Trophoblast cell (in vitro differentiated cells and primary cell): ENCODE measurements around the gene CDC14C.

Experiments used
- DNase-seq, 2 donors: peaks; one replicate each; pipeline ENCODE4 v3.0.0-alpha.2; 2016
- H2AFZ ChIP-seq: 2 replicates; pipeline ENCODE4 v1.6.1; 2013; ENCODE audit warnings: low read length, moderate library complexity, mild to moderate bottlenecking; ENCODE audit not compliant: insufficient read depth, poor library complexity
- H2AK5ac ChIP-seq: 2 replicates; pipeline ENCODE4 v1.6.1; 2013; ENCODE audit warnings: mild to moderate bottlenecking, low read length
- H2BK120ac ChIP-seq: 2 replicates; pipeline ENCODE4 v1.6.1; 2013; ENCODE audit warnings: low read length, mild to moderate bottlenecking, moderate library complexity; ENCODE audit not compliant: insufficient read depth, poor library complexity
- H2BK12ac ChIP-seq: 2 replicates; pipeline ENCODE4 v1.6.1; 2013; ENCODE audit warnings: mild to moderate bottlenecking, low read length, moderate library complexity
- H2BK5ac ChIP-seq: 2 replicates; pipeline ENCODE4 v1.6.1; 2013; ENCODE audit warnings: low read length, low read depth, moderate library complexity, mild to moderate bottlenecking; ENCODE audit not compliant: poor library complexity
- H3K14ac ChIP-seq: 2 replicates; pipeline ENCODE4 v1.6.1; 2013; ENCODE audit warnings: mild to moderate bottlenecking, low read length
- H3K18ac ChIP-seq: 2 replicates; pipeline ENCODE4 v1.6.1; 2013; ENCODE audit warnings: mild to moderate bottlenecking, low read length
- H3K23ac ChIP-seq: 2 replicates; pipeline ENCODE4 v1.6.1; 2013; ENCODE audit warnings: low read length
- H3K27ac ChIP-seq: 2 replicates; pipeline ENCODE4 v1.5.1; 2013; ENCODE audit warnings: low read depth, mild to moderate bottlenecking, inconsistent platforms, low read length, moderate library complexity
- H3K27me3 ChIP-seq: 2 replicates; pipeline ENCODE4 v1.6.1; 2013; ENCODE audit warnings: inconsistent platforms, mild to moderate bottlenecking, low read length, moderate library complexity; ENCODE audit not compliant: insufficient read depth
- H3K36me3 ChIP-seq, 2 experiments: 1 replicate in 1 of 2; 2 replicates in 1 of 2; pipeline ENCODE4 v1.6.1; 2013; ENCODE audit warnings: low read length in 2 of 2, mild to moderate bottlenecking in 2 of 2, moderate library complexity in 1 of 2; ENCODE audit not compliant: insufficient read depth in 2 of 2, control insufficient read depth in 1 of 2
- H3K4ac ChIP-seq: 2 replicates; pipeline ENCODE4 v1.6.1; 2013; ENCODE audit warnings: low read depth, mild to moderate bottlenecking, low read length, moderate library complexity
- H3K4me1 ChIP-seq, 2 experiments: 1 replicate in 1 of 2; 2 replicates in 1 of 2; pipeline ENCODE4 v1.6.1; 2013; ENCODE audit warnings: low read length in 2 of 2, mild to moderate bottlenecking in 2 of 2, moderate library complexity in 1 of 2; ENCODE audit not compliant: insufficient read depth in 2 of 2, control insufficient read depth in 1 of 2
- H3K4me2 ChIP-seq: 2 replicates; pipeline ENCODE4 v1.6.1; 2013; ENCODE audit warnings: inconsistent platforms, mild to moderate bottlenecking, low read length, moderate library complexity
- H3K4me3 ChIP-seq: 2 replicates; pipeline ENCODE4 v1.5.1; 2013; ENCODE audit warnings: mild to moderate bottlenecking, low read depth, low read length, inconsistent platforms
- H3K79me1 ChIP-seq: one replicate; pipeline ENCODE4 v1.6.1; 2013; ENCODE audit warnings: low read length
- H3K79me2 ChIP-seq: 2 replicates; pipeline ENCODE4 v1.6.1; 2013; ENCODE audit warnings: low read length, mild to moderate bottlenecking; ENCODE audit not compliant: control insufficient read depth, insufficient read depth, poor library complexity
- H3K9ac ChIP-seq: 2 replicates; pipeline ENCODE4 v1.6.1; 2013; ENCODE audit warnings: mild to moderate bottlenecking, low read length
- H3K9me3 ChIP-seq: 2 replicates; pipeline ENCODE4 v1.6.1; 2013; ENCODE audit warnings: low read depth, mild to moderate bottlenecking, control low read depth, inconsistent platforms, low read length; ENCODE audit not compliant: insufficient read depth
- H4K12ac ChIP-seq: 2 replicates; pipeline ENCODE4 v1.6.1; 2013; ENCODE audit warnings: low read depth, mild to moderate bottlenecking, low read length, moderate library complexity
- H4K8ac ChIP-seq: 2 replicates; pipeline ENCODE4 v1.6.1; 2013; ENCODE audit warnings: low read depth, mild to moderate bottlenecking, low read length, moderate library complexity
- H4K91ac ChIP-seq: one replicate; pipeline ENCODE4 v1.6.1; 2013; ENCODE audit warnings: low read depth, mild to moderate bottlenecking, low read length, moderate library complexity
- WGBS: extraction: QIAGEN DNeasy Blood & Tissue Kit; methylation state at CpG from one replicate; pipeline ENCODE4 v1.1.7; 2013; ENCODE audit warnings: missing lambda C conversion rate; ENCODE audit not compliant: insufficient read length, insufficient coverage; ENCODE audit errors: extremely low coverage; 5-methylcytosine and 5-hydroxymethylcytosine counted together

Gene CDC14C

GRCh38 chr7:48932126-48932910 lies 8.0 kb downstream of the CDC14C start:
- no peaks in the 10 kb centered on the region for H3K9me3 ChIP-seq
- no peak overlapping the region for H4K12ac ChIP-seq
- no peak for DNase-seq
- no peaks in the 10 kb centered on the region for H3K36me3 ChIP-seq
- H2BK12ac ChIP-seq, result no peak overlapping the region
- no peak overlapping the region for H2BK5ac ChIP-seq
- no peak overlapping the region for H2AK5ac ChIP-seq
- H3K27me3 ChIP-seq, result no peaks in the 10 kb centered on the region
- H3K4ac ChIP-seq, result no peak overlapping the region
- H3K27ac ChIP-seq, result no peak overlapping the region
- no peak overlapping the region for H3K18ac ChIP-seq
- no peaks in the 10 kb centered on the region for H3K79me2 ChIP-seq
- no peaks in the 10 kb centered on the region for H3K4me1 ChIP-seq
- H3K23ac ChIP-seq, result no peak overlapping the region
- no peak overlapping the region for H4K91ac ChIP-seq
- H3K14ac ChIP-seq, result no peak overlapping the region
- no peak overlapping the region for H2AFZ ChIP-seq
- H3K4me3 ChIP-seq, result no peak overlapping the region
- H4K8ac ChIP-seq, result no peak overlapping the region
- H2BK120ac ChIP-seq, result no peak overlapping the region
- no CpG with 5 or more reads among the region's 2 CpGs for WGBS
- H3K9ac ChIP-seq, result no peak overlapping the region
- no peaks in the 10 kb centered on the region for H3K79me1 ChIP-seq
- H3K4me2 ChIP-seq, result no peak overlapping the region

GRCh38 chr7:48933549-48934085 lies 9.3 kb downstream of the CDC14C start:
- Histone ChIP-seq H4K12ac (no peak overlapping the region), H3K9ac (no peak overlapping the region), H2BK12ac (no peak overlapping the region), H3K27me3 (no peaks in the 10 kb centered on the region), H3K23ac (no peak overlapping the region), H2AFZ (no peak overlapping the region), H3K36me3 (no peaks in the 10 kb centered on the region), H3K4me3 (no peak overlapping the region), H3K27ac (no peak overlapping the region), H4K8ac (no peak overlapping the region), H3K14ac (no peak overlapping the region), H3K9me3 (no peaks in the 10 kb centered on the region), H3K4me2 (no peak overlapping the region), H2BK120ac (no peak overlapping the region), H3K79me1 (no peaks in the 10 kb centered on the region), H3K4ac (no peak overlapping the region), H2BK5ac (no peak overlapping the region), H3K79me2 (no peaks in the 10 kb centered on the region), H3K4me1 (no peaks in the 10 kb centered on the region), H3K18ac (no peak overlapping the region), H4K91ac (no peak overlapping the region), H2AK5ac (no peak overlapping the region)
- no peak for DNase-seq
- WGBS, result no CpG with 5 or more reads among the region's 3 CpGs

- Histone ChIP-seq H4K12ac (no peak overlapping the region), H3K27ac (no peak overlapping the region), H3K14ac (no peak overlapping the region), H2BK5ac (no peak overlapping the region), H3K18ac (no peak overlapping the region), H4K8ac (no peak overlapping the region), H3K79me1 (no peaks in the 10 kb centered on the region), H3K4me3 (no peak overlapping the region), H3K9ac (no peak overlapping the region), H3K27me3 (no peaks in the 10 kb centered on the region), H3K9me3 (no peaks in the 10 kb centered on the region), H4K91ac (no peak overlapping the region), H2BK12ac (no peak overlapping the region), H3K4me2 (no peak overlapping the region), H2AK5ac (no peak overlapping the region), H2AFZ (no peak overlapping the region), H3K23ac (no peak overlapping the region), H3K4me1 (no peaks in the 10 kb centered on the region), H3K36me3 (no peaks in the 10 kb centered on the region), H3K79me2 (no peaks in the 10 kb centered on the region), H3K4ac (no peak overlapping the region), H2BK120ac (no peak overlapping the region)
- no CpG with 5 or more reads among the region's 4 CpGs for WGBS
- DNase-seq, result no peak
Measured at GRCh38 chr7:48938539-48939295, 14.4 kb downstream of the CDC14C start.

GRCh38 chr7:48943279-48943990 lies 19.1 kb downstream of the CDC14C start:
- Histone ChIP-seq H3K23ac (no peak overlapping the region), H3K4me1 (no peaks in the 10 kb centered on the region), H3K36me3 (no peaks in the 10 kb centered on the region), H3K4ac (no peak overlapping the region), H3K27me3 (no peaks in the 10 kb centered on the region), H2BK5ac (no peak overlapping the region), H3K79me2 (no peaks in the 10 kb centered on the region), H3K9me3 (no peaks in the 10 kb centered on the region), H4K91ac (no peak overlapping the region), H2BK12ac (no peak overlapping the region), H3K4me3 (no peak overlapping the region), H3K79me1 (no peaks in the 10 kb centered on the region), H2AK5ac (no peak overlapping the region), H3K14ac (no peak overlapping the region), H3K18ac (no peak overlapping the region), H2AFZ (no peak overlapping the region), H4K12ac (no peak overlapping the region), H4K8ac (no peak overlapping the region), H2BK120ac (no peak overlapping the region), H3K9ac (no peak overlapping the region), H3K4me2 (no peak overlapping the region), H3K27ac (no peak overlapping the region)
- WGBS, result no CpG with 5 or more reads among the region's 3 CpGs
- DNase-seq, result no peak
